SK-N-SH (cell line): ENCODE measurements around the gene POU2AF2.

Experiments
- CHD2 ChIP-seq: fragments of 150-350 bp; IDR thresholded peaks from 2 replicates; pipeline ENCODE4 v1.6.1; 2018; ENCODE audit warnings: low read length; ENCODE audit not compliant: partially characterized antibody
- CTCF ChIP-seq: fragments of 200-600 bp; sonication (generic); IDR thresholded peaks from 2 replicates; pipeline ENCODE4 v1.6.1; 2017; ENCODE audit warnings: antibody characterized with exemption, mild to moderate bottlenecking, moderate library complexity
- EZH2phosphoT487 ChIP-seq: fragments of 200-600 bp; sonication (generic); IDR thresholded peaks from 2 replicates; pipeline ENCODE4 v1.6.1; 2017; ENCODE audit warnings: low read depth, mixed run types, mild to moderate bottlenecking, antibody characterized with exemption, moderate library complexity, borderline replicate concordance
- GABPA ChIP-seq: IDR thresholded peaks from 2 replicates; pipeline ENCODE4 v1.4.0; 2012; ENCODE audit warnings: low read depth, mild to moderate bottlenecking
- PBX3 ChIP-seq: IDR thresholded peaks from 2 replicates; pipeline ENCODE4; 2012
- POLR2AphosphoS5 ChIP-seq: IDR thresholded peaks from 2 replicates; pipeline ENCODE4 v1.6.1; 2012; ENCODE audit warnings: low read depth, low read length
- RCOR1 ChIP-seq: fragments of 150-350 bp; IDR thresholded peaks from 2 replicates; pipeline ENCODE4 v1.6.1; 2017; ENCODE audit warnings: antibody characterized with exemption, low read length
- REST ChIP-seq: IDR thresholded peaks from 2 replicates; pipeline ENCODE4 v1.6.1; 2012; ENCODE audit warnings: mild to moderate bottlenecking, low read depth, low read length, moderate library complexity
- TCF12 ChIP-seq: IDR thresholded peaks from 2 replicates; pipeline ENCODE4 v1.4.0; 2012
- TF ChIP-seq, protein P1 (sequence below): IDR thresholded peaks from 2 replicates; pipeline ENCODE4 v1.4.0; 2012; ENCODE audit warnings: low read depth
- TF ChIP-seq, protein P2 (sequence below): IDR thresholded peaks from 2 replicates; pipeline ENCODE4 v1.4.0; 2012; ENCODE audit warnings: low read depth, borderline replicate concordance

GRCh38 chr11:111300569-111300968 is 55.0 kb downstream of the POU2AF2 start:
- TF ChIP-seq CTCF (no peak), PBX3 (no peak), REST (no peak), CHD2 (no peak), EZH2phosphoT487 (no peak), TCF12 (no peak), POLR2AphosphoS5 (no peak), RCOR1 (no peak), GABPA (no peak)
- TF ChIP-seq, protein P1, sequence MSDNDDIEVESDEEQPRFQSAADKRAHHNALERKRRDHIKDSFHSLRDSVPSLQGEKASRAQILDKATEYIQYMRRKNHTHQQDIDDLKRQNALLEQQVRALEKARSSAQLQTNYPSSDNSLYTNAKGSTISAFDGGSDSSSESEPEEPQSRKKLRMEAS: no peak
- TF ChIP-seq, protein P2, sequence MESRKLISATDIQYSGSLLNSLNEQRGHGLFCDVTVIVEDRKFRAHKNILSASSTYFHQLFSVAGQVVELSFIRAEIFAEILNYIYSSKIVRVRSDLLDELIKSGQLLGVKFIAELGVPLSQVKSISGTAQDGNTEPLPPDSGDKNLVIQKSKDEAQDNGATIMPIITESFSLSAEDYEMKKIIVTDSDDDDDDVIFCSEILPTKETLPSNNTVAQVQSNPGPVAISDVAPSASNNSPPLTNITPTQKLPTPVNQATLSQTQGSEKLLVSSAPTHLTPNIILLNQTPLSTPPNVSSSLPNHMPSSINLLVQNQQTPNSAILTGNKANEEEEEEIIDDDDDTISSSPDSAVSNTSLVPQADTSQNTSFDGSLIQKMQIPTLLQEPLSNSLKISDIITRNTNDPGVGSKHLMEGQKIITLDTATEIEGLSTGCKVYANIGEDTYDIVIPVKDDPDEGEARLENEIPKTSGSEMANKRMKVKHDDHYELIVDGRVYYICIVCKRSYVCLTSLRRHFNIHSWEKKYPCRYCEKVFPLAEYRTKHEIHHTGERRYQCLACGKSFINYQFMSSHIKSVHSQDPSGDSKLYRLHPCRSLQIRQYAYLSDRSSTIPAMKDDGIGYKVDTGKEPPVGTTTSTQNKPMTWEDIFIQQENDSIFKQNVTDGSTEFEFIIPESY: no peak
